A673 (cell line): Measurements from ENCODE around the gene ZNF425.

Experiments
- CTCF ChIP-seq: fragments of 300-800, 200-600 bp; sonication (generic); conservative IDR thresholded peaks from 2 replicates; pipeline ENCODE4 v1.5.1; 2017; ENCODE audit warnings: low read depth, mild to moderate bottlenecking, antibody characterized with exemption, low read length, moderate library complexity, mixed read lengths
- EZH2 ChIP-seq: fragments of 200-600 bp; sonication (generic); IDR thresholded peaks from 2 replicates; pipeline ENCODE4 v1.6.1; 2017; ENCODE audit warnings: borderline replicate concordance, low read depth, mild to moderate bottlenecking, mixed read lengths, antibody characterized with exemption, low read length; ENCODE audit not compliant: poor library complexity, severe bottlenecking

- no peak for TF ChIP-seq EZH2
- no peak for TF ChIP-seq CTCF
Observed at GRCh38 chr7:149156898-149157297, 30.8 kb upstream of the ZNF425 start.
